Activated naive CD8-positive, alpha-beta T cell treated with anti-CD3 and anti-CD28 coated beads, Interleukin-2, amount 50 U/mL, for 16 hours (primary cell): Measurements from ENCODE around the gene LAMTOR5.
"Not testable (repeated sequence)": the region's sequence is repeated elsewhere in the genome, so short reads cannot be mapped to it uniquely, and the experiment has no call there.

Experiments
- DNase-seq: peaks from one replicate; pipeline ENCODE4 v3.0.0-alpha.2; 2020; ENCODE audit warnings: low read depth, low spot score

LAMTOR5 gene

DNA sequence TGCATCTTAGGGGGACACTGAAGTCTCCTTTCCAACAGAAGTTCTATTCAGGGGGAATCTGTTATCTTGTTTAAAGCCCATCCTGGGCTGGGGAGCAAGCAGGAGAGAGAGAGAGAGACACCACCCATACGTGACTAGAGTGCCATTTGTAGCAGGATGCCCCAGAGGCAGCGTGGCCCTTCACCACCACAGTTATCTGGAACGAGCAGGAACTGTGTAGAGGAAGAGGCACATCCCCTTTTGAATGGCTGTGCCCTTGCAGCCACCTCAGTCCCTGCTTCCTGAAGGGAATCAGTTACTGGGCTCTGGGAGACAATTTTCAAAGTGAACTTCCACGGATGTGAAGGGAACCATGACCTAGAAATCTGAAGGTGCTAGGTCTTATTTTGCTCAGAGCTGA, 19.4 kb upstream of the LAMTOR5 start:
- no peak for DNase-seq

- DNase-seq: no peak
These were observed 18.2 kb upstream of the LAMTOR5 start for GRCh38 chr1:110425612-110426152.

DNA sequence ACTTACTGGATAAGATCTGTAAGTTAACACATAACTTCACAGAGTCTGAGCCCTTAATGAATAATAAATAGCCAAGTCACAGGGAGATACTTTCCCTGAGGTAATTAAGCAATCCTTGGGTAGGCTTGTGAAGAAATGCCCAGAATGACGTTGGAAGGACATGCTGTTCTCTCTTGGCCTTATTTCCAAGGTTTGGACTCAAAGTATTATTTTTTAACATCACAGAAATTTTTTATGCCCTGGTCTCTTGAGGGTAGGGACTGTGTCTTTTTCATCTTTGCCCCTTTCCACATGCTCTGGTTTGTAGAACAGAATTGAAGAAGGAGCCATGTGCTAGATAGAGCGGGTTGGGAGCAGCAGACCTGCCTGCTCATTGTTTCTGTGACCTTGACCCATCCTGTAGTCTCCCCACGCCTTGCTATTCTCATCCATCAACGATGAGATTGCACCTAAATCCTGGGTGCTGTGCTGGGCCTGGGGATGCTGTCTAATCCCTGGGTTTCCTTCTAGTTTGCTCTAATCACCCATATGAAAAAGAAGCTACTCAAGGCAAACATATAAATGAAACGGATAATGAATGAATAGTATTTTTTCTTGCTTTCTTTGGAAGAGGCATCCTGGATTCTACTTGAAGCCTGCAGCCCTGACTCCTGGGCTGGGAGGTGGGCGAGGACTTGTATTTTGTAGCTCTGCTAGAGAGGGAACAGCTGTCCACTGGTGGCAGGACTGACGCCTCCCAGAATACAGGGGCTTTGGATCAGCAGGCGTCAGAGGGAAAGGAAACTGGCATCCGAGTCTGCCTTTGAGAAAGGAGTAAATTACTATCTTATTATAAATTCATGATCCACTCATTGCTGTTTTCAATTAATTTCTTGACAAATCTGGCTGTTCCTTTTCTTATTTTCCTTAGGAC, 17.5 kb upstream of the LAMTOR5 start:
- DNase-seq: no peak

- DNase-seq: no peak
These were observed 13.6 kb upstream of the LAMTOR5 start for GRCh38 chr1:110420874-110421793.

GRCh38 chr1:110420023-110420662, 12.6 kb upstream of the LAMTOR5 start:
- DNase-seq: no peak

- DNase-seq: no peak
These were observed 11.2 kb upstream of the LAMTOR5 start for GRCh38 chr1:110418729-110419128.

- not testable (repeated sequence) for DNase-seq
These were observed 5.6 kb upstream of the LAMTOR5 start for GRCh38 chr1:110413045-110413444.

GRCh38 chr1:110412576-110412975, 5.1 kb upstream of the LAMTOR5 start:
- peak; percentile 9 for DNase-seq

- DNase-seq: no peak
These were observed 3.8 kb upstream of the LAMTOR5 start for GRCh38 chr1:110411173-110411735.

DNA sequence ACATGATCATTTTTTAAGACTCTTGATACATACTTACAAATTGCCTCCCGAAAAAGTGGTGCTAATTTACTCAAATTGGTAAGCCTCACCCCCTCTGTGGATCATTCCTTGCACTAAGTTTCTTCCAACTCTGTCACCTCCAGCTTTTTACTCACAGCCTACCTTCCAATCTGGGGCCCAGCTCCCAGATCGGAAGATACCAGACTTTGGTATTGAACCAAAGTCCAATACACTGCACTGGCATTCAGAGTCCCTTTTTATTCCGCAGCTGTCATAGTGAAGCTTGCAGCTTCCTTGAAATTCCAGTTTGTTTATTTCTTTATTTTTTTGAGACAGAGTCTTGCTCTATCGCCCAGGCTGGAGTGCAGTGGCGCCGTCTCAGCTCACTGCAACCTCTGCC, 1.8 kb upstream of the LAMTOR5 start:
- no peak for DNase-seq

DNA sequence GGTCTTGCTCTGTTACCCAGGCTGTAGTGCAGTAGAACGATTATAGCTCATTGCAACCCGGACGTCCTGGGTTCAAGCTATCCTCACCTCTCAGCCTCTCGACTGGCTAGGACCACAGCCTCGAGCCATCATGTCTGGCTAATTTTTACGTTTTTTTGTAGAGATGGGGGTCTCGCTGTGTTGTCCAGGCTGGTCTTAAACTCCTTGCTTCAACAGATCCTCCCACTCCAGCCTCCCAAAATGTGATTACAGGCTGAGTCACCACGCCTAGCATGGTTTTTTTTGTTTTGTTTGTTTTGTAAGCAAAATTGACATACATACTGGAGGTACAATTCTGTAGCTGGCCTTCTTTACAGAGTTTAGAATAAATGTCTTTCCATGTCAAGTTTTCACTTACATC, 994 bp upstream of the LAMTOR5 start:
- DNase-seq: no peak

- not testable (repeated sequence) for DNase-seq
These were observed 1.1 kb downstream of the LAMTOR5 start for GRCh38 chr1:110406407-110406806.

GRCh38 chr1:110404401-110404800, 3.1 kb downstream of the LAMTOR5 start:
- no peak for DNase-seq

- DNase-seq: no peak
These were observed 3.7 kb downstream of the LAMTOR5 start for GRCh38 chr1:110403805-110404204.

DNA sequence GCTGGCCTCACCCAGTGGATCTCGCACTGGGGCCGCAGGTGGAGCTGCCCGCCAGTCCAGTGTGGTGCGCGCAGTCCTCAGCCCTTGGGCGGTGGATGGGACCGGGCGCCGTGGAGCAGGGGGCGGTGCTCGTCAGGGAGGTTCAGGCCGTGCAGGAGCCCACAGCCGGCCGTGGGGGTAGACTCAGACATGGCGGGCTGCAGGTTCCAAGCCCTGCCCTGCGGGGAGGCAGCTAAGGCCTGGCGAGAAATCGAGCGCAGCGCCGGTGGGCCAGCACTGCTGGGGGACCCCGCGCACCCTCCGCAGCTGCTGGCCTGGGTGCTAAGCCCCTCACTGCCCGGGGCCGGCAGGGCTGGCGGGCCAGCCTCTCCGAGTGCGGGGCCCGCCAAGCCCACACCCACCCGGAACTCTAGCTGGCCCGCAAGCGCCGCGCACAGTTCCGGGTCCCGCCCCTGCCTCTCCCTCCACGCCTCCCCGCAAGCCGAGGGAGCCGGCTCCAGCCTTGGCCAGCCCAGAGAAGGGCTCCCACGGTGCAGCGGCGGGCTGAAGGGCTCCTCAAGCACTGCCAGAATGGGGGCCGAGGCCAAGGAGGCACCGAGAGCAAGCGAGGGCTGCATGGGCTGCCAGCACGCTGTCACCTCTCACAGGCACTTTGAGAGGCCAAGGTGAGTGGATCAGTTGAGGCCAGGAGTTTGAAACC, 11.1 kb downstream of the LAMTOR5 start:
- not testable (repeated sequence) for DNase-seq

DNA sequence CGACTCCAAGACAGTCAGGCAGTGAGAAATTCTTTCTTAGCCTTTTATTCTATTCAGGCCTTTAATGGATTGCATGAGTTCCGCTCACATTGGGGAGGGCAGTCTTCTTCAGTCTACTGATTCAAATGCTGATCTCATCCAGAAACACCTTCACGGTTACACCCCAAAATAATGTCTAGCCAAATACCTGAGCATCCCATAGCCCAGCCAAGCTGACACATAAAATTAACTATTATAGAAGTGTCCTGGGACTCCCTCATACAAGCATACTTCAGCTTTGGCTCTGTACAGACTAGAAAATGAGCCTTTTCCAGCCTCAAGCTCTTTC, 13.0 kb downstream of the LAMTOR5 start:
- DNase-seq: no peak

- DNase-seq: no peak
These were observed 13.6 kb downstream of the LAMTOR5 start for GRCh38 chr1:110393691-110394492.

GRCh38 chr1:110393286-110393685, 14.2 kb downstream of the LAMTOR5 start:
- DNase-seq: no peak

DNA sequence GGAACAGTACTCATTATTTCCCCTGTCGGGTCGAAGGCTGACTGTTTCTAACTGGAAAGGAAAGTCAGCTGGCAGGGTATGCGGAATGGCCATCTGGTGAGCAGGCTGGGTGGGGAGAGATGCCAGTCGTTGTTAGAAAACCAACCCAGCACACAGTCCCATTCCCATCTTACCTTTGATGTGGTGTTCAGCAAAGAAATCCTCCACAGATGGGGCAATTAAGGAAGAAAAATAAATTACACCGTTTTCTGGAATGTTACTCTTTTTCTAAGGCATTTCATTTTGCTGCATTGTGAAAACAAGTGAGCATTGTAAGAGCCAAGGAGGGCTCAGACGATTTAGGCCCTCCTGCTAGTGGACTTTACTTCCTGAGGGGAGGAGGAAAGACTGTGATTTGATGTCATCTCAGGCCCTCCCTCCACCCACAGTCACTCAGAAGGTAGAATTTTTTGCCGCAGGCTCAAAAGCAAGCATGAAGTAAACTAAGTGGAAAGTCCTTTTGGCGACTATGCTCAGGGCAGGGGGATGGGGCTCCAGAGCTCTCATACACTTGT, 16.7 kb downstream of the LAMTOR5 start, which contains the start of gene SLC16A4:
SLC16A4 (minus strand) TSS at position 335 of the 554 bp plus-strand sequence. CDS start 1,703 bp downstream, outside the sequence.
- DNase-seq: no peak
